Activated CD4-positive, alpha-beta T cell treated with anti-CD3 and anti-CD28 coated beads, Interleukin-2, amount 10 ng/mL, durations not matched to agents 24 days and 14 days (primary cell): ENCODE data around the gene CARD8. TPM values are rescaled to one million over a fixed set of nuclear protein-coding genes. Genes with fewer than 3 reads are reported as not detected.
"Not testable (repeated sequence)": the region's sequence is repeated elsewhere in the genome, so short reads cannot be mapped to it uniquely, and the experiment has no call there.

Experiments used
- DNase-seq: peaks from one replicate; pipeline ENCODE4 v3.0.0; 2022
- H3K27ac Mint-ChIP-seq: one replicate; pipeline ENCODE4 v1.8.0; 2022; ENCODE audit warnings: mild to moderate bottlenecking, mixed read lengths
- H3K27me3 Mint-ChIP-seq: one replicate; pipeline ENCODE4 v1.8.0; 2022; ENCODE audit warnings: mixed read lengths
- H3K36me3 Mint-ChIP-seq: one replicate; pipeline ENCODE4 v1.8.0; 2022; ENCODE audit warnings: low read depth, mild to moderate bottlenecking, mixed read lengths
- H3K4me1 Mint-ChIP-seq: one replicate; pipeline ENCODE4 v1.8.0; 2021; ENCODE audit warnings: mixed read lengths
- H3K4me3 Mint-ChIP-seq: one replicate; pipeline ENCODE4 v1.8.0; 2022; ENCODE audit warnings: mild to moderate bottlenecking, moderate library complexity, mixed read lengths
- H3K9me3 Mint-ChIP-seq: one replicate; pipeline ENCODE4 v1.8.0; 2021; ENCODE audit warnings: mixed read lengths
- intact Hi-C: fragments of 100-400 bp; cut with micrococcal nuclease; formaldehyde crosslinking; loops from one replicate; pipeline ENCODE4 v1.15.1; 2023
- total RNA-seq: library from RNA; stranded (reverse); gene quantifications from 2 replicates; pipeline ENCODE4 v1.2.3, GENCODE V29; 2022

The CARD8 gene
- total RNA-seq, 1 donor from 2014 or later, result 127 TPM

GRCh38 chr19:48284896-48285295 lies 29.2 kb upstream of the CARD8 start:
- intact Hi-C loops, result no loop called here
- Mint-ChIP-seq H3K4me1 (no peaks in the 10 kb centered on the region), H3K27ac (no peak overlapping the region), H3K4me3 (no peak overlapping the region), H3K9me3 (peaks cover 12% of the 10 kb centered on the region), H3K27me3 (peaks cover 3% of the 10 kb centered on the region), H3K36me3 (peaks cover 3% of the 10 kb centered on the region)
- no peak for DNase-seq

DNA sequence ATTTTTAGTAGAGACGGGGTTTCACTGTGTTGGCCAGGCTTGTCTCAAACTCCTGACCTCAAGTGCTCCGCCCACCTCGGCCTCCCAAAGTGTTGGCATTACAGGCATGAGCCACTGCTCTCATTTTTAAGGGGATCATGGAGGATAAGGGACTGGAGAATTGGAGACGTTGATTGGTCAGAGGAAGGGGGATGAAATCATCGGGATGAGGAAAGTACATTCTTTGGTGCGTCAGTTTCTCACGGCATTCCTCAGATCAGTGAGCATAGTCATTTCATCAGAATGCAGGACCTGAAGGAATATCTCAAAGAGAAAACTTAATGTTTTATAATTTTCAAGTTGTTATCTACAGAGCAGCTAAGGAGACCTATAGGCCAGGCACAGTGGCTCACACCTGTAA lies 28.2 kb upstream of the CARD8 start:
- H3K4me1 Mint-ChIP-seq, result peaks cover 2% of the 10 kb centered on the region
- peaks cover 3% of the 10 kb centered on the region for H3K36me3 Mint-ChIP-seq
- H3K9me3 Mint-ChIP-seq, result peaks cover 12% of the 10 kb centered on the region
- H3K4me3 Mint-ChIP-seq, result no peak overlapping the region
- intact Hi-C loops, result no loop called here
- no peak overlapping the region for H3K27ac Mint-ChIP-seq
- no peak for DNase-seq
- peaks cover 2% of the 10 kb centered on the region for H3K27me3 Mint-ChIP-seq

GRCh38 chr19:48279747-48280146 lies 24.0 kb upstream of the CARD8 start:
- no peaks in the 10 kb centered on the region for H3K27me3 Mint-ChIP-seq
- H3K9me3 Mint-ChIP-seq, result no peaks in the 10 kb centered on the region
- intact Hi-C loops, result no loop called here
- peaks cover 2% of the 10 kb centered on the region for H3K4me1 Mint-ChIP-seq
- no peak overlapping the region for H3K27ac Mint-ChIP-seq
- H3K36me3 Mint-ChIP-seq, result no peaks in the 10 kb centered on the region
- DNase-seq, result no peak
- H3K4me3 Mint-ChIP-seq, result no peak overlapping the region

DNA sequence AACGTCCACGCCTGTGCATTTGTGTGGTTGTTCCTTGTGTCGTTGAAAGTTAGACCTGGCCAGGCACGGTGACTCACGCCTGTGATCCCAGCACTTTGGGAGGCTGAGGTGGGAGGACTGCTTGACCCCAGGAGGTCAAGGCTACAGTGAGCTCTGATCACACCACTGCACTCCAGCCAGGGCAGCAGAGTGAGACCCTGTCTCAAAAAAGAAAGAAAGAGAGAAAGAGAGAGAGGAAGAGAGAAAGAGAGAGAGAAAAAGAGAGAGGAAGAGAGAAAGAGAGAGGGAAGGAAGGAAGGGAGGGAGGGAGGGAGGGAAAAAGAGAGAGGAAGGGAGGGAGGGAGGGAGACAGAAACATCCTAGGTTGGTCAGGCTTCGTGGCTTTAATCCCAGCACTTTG lies 19.2 kb upstream of the CARD8 start:
- Mint-ChIP-seq H3K4me3 (no peak overlapping the region), H3K36me3 (no peaks in the 10 kb centered on the region), H3K27me3 (peaks cover 15% of the 10 kb centered on the region), H3K9me3 (no peaks in the 10 kb centered on the region), H3K4me1 (peaks cover 10% of the 10 kb centered on the region), H3K27ac (no peak overlapping the region)
- no peak for DNase-seq
- intact Hi-C loops, result no loop called here

- Mint-ChIP-seq H3K36me3 (no peaks in the 10 kb centered on the region), H3K9me3 (no peaks in the 10 kb centered on the region), H3K27me3 (peaks cover 20% of the 10 kb centered on the region), H3K4me1 (peaks cover 11% of the 10 kb centered on the region), H3K4me3 (no peak overlapping the region), H3K27ac (no peak overlapping the region)
- no peak for DNase-seq
- intact Hi-C loops, result no loop called here
Measured at GRCh38 chr19:48274173-48274572, 18.5 kb upstream of the CARD8 start.

- intact Hi-C loops, result no loop called here
- peaks cover 15% of the 10 kb centered on the region for H3K4me1 Mint-ChIP-seq
- peak; percentile 72 for DNase-seq
- peaks cover 20% of the 10 kb centered on the region for H3K27me3 Mint-ChIP-seq
- peak overlapping the region; percentile 93 for H3K4me3 Mint-ChIP-seq
- H3K36me3 Mint-ChIP-seq, result no peaks in the 10 kb centered on the region
- H3K9me3 Mint-ChIP-seq, result no peaks in the 10 kb centered on the region
- H3K27ac Mint-ChIP-seq, result peak overlapping the region; percentile 53
Measured at GRCh38 chr19:48271531-48272151, 15.9 kb upstream of the CARD8 start.

- intact Hi-C loops, result loop anchor here (5.0 kb wide), 1 partner anchor 63 kb away; no protein-coding TSS in a partner anchor
- H3K27ac Mint-ChIP-seq, H3K9me3 Mint-ChIP-seq, DNase-seq, H3K36me3 Mint-ChIP-seq: not testable (repeated sequence)
- Mint-ChIP-seq H3K4me1 (peaks cover 15% of the 10 kb centered on the region), H3K4me3 (peak overlapping the region; percentile 93), H3K27me3 (peaks cover 20% of the 10 kb centered on the region)
Measured at GRCh38 chr19:48269617-48270026, 13.9 kb upstream of the CARD8 start.

GRCh38 chr19:48265326-48265725 lies 9.6 kb upstream of the CARD8 start:
- H3K27ac Mint-ChIP-seq, H3K36me3 Mint-ChIP-seq: not testable (repeated sequence)

DNA sequence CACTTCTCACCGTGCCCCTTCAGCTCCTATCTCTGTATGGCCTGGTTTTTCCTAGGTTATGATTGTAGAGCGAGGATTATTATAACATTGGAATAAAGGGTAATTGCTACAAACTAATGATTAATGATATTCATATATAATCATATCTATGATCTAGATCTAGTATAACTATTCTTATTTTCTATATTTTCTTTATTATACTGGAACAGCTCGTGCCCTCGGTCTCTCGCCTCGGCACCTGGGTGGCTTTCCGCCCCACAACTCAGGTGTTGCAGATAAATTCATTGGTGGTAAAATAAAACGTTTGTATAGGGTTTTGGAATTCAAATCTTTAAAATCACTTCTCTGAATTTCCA lies 4.6 kb upstream of the CARD8 start:
- not testable (repeated sequence) for H3K27me3 Mint-ChIP-seq, H3K9me3 Mint-ChIP-seq, H3K36me3 Mint-ChIP-seq, DNase-seq
- intact Hi-C loops, result loop anchor here (1.0 to 5.0 kb wide), 4 partner anchors 11 to 153 kb away; partner anchors contain the start of genes LIG1 and ZSWIM9
- peak overlapping the region; percentile 94 for H3K27ac Mint-ChIP-seq
- H3K4me3 Mint-ChIP-seq, result peak overlapping the region; percentile 84
- peaks cover 29% of the 10 kb centered on the region for H3K4me1 Mint-ChIP-seq

More at GRCh38 chr19:48265326-48265725, 9.6 kb upstream of the CARD8 start:
- Mint-ChIP-seq H3K27me3 (peaks cover 12% of the 10 kb centered on the region), H3K4me1 (peaks cover 12% of the 10 kb centered on the region)
- H3K4me3 Mint-ChIP-seq, H3K9me3 Mint-ChIP-seq, DNase-seq: not testable (repeated sequence)
- intact Hi-C loops, result loop anchor here (5.0 kb wide), 1 partner anchor 67 kb away; no protein-coding TSS in a partner anchor

- peaks cover 14% of the 10 kb centered on the region for H3K36me3 Mint-ChIP-seq
- not testable (repeated sequence) for DNase-seq, H3K27me3 Mint-ChIP-seq, H3K9me3 Mint-ChIP-seq
- H3K4me1 Mint-ChIP-seq, result peaks cover 38% of the 10 kb centered on the region
- H3K27ac Mint-ChIP-seq, result peak overlapping the region; percentile 96
- intact Hi-C loops, result loop anchor here (2.0 kb wide), 1 partner anchor 14 kb away; no protein-coding TSS in a partner anchor
- H3K4me3 Mint-ChIP-seq, result peak overlapping the region; percentile 85
Measured at GRCh38 chr19:48258992-48259391, 3.3 kb upstream of the CARD8 start.

- intact Hi-C loops, result loop anchor here (2.0 kb wide), 1 partner anchor 14 kb away; no protein-coding TSS in a partner anchor
- no peaks in the 10 kb centered on the region for H3K9me3 Mint-ChIP-seq
- H3K4me3 Mint-ChIP-seq, result peak overlapping the region; percentile 85
- DNase-seq, result peak; percentile 78
- peak overlapping the region; percentile 96 for H3K27ac Mint-ChIP-seq
- H3K4me1 Mint-ChIP-seq, result peaks cover 41% of the 10 kb centered on the region
- peaks cover 16% of the 10 kb centered on the region for H3K36me3 Mint-ChIP-seq
- no peaks in the 10 kb centered on the region for H3K27me3 Mint-ChIP-seq
Measured at GRCh38 chr19:48258350-48258749, 2.6 kb upstream of the CARD8 start.

DNA sequence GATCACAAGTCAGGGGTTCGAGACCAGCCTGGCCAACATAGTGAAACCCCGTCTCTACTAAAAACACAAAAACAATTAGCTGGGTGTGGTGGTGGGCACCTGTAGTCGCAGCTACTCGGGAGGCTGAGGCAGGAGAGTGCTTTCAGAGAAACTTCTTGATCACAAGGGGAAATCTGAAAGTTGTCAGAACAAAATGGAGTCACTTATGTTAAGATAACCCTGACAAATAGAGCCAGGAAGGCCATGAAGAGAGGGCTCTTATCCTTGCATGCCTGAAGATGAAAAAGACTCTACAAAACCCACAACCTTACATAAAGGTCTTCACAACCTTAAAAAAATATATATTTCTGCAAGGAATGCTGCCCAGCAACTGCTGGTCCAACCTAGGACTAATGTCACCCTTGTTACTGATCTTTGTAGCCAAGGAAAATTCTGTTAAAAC lies 1.2 kb downstream of the CARD8 start:
- H3K27ac Mint-ChIP-seq, result peak overlapping the region; percentile 90
- intact Hi-C loops, result no loop called here
- H3K4me1 Mint-ChIP-seq, result peaks cover 59% of the 10 kb centered on the region

DNA sequence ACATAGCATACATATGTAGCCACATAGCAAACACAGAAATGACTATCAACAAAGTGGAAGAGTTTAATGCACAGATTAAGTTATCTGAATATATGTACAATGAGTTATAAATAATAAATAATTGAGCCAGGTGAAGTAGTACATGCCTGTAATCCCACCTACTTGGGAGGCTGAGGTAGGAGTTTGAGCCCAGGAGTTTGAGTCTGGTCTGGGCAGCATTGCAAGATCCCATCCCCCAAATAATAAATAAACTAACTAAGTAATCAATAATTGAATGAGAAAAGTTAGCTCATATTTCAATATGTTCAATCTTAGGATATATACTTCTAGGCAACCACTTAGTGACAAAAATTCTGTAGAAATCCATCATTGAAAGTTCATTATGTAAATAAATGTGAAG lies 1.7 kb downstream of the CARD8 start:
- peak overlapping the region; percentile 90 for H3K27ac Mint-ChIP-seq
- peaks cover 37% of the 10 kb centered on the region for H3K36me3 Mint-ChIP-seq
- intact Hi-C loops, result no loop called here
- no peak for DNase-seq
- peak overlapping the region; percentile 86 for H3K4me3 Mint-ChIP-seq
- H3K27me3 Mint-ChIP-seq, result no peaks in the 10 kb centered on the region
- peaks cover 60% of the 10 kb centered on the region for H3K4me1 Mint-ChIP-seq
- H3K9me3 Mint-ChIP-seq, result no peaks in the 10 kb centered on the region

More for the DNA sequence above, 1.2 kb downstream of the CARD8 start:
- Mint-ChIP-seq H3K27me3 (no peaks in the 10 kb centered on the region), H3K36me3 (peaks cover 34% of the 10 kb centered on the region), H3K4me3 (peak overlapping the region; percentile 86), H3K9me3 (no peaks in the 10 kb centered on the region)
- no peak for DNase-seq

GRCh38 chr19:48252609-48253008 lies 3.1 kb downstream of the CARD8 start:
- intact Hi-C loops, result no loop called here
- Mint-ChIP-seq H3K4me3 (peak overlapping the region; percentile 47), H3K9me3 (no peaks in the 10 kb centered on the region), H3K36me3 (peaks cover 43% of the 10 kb centered on the region), H3K27ac (peak overlapping the region; percentile 25), H3K27me3 (no peaks in the 10 kb centered on the region), H3K4me1 (peaks cover 61% of the 10 kb centered on the region)
- no peak for DNase-seq
